ENCODE data around the gene UPB1. TPM values are rescaled to one million over a fixed set of nuclear protein-coding genes. Genes with fewer than 3 reads are reported as not detected.

UPB1 gene
- total and polyA plus RNA-seq, 9 of the 15 experiments (the other 6 are each of a cell fraction or from before 2014, with no cell fraction given), result 0.06 to 0.11 TPM; not detected in 7

- no TSS peak for BruUV-seq (replicated peaks)
- no peaks in the 10 kb centered on the region for H3K27me3 ChIP-seq (ENCODE audit: control insufficient read depth in 2 of 2, insufficient read depth in 2 of 2, low read length in 2 of 2)
- H3K9me1 ChIP-seq (ENCODE audit: control insufficient read depth, insufficient read depth, low read length), result no peaks in the 10 kb centered on the region
- H3K36me3 ChIP-seq (ENCODE audit: control insufficient read depth, insufficient read depth, low read length), result no peaks in the 10 kb centered on the region
- intact Hi-C loops (cut with micrococcal nuclease) (no loop called here), in situ Hi-C loops (cut with MboI) (no loop called here)
- no peak for ATAC-seq
- H3K4me3 ChIP-seq, result no peak overlapping the region
- H3K4me2 ChIP-seq (ENCODE audit: insufficient read depth, low read length), result no peak overlapping the region
- ChIA-PET CTCF (ENCODE audit: low intra/inter-chr PET ratio) (no interaction called here), POLR2A (no interaction called here)
- peaks cover 15 to 27% of the 10 kb centered on the region in 2 experiments for H3K4me1 ChIP-seq (replicated peaks in 1 of 2; ENCODE audit: control insufficient read depth in 2 of 2, insufficient read depth in 2 of 2, low read length in 2 of 2)
- H3K79me2 ChIP-seq (ENCODE audit: control insufficient read depth, insufficient read depth, low read length), result no peaks in the 10 kb centered on the region
- WGBS (ENCODE audit: insufficient coverage, low coverage, missing lambda C conversion rate), result 44% methylated on average over 3 of the region's 3 CpGs
- H4K20me1 ChIP-seq (replicated peaks; ENCODE audit: control insufficient read depth, insufficient read depth, low read length), result no peaks in the 10 kb centered on the region
- no peak overlapping the region; the same call in 2 of the 3 replicates for H3K27ac ChIP-seq (ENCODE audit: extremely low read depth, low read depth, low read length)
- H3K9me3 ChIP-seq (replicated peaks; ENCODE audit: control insufficient read depth, insufficient read depth, low read depth, low read length), result no peaks in the 10 kb centered on the region
- H3K9ac ChIP-seq (ENCODE audit: insufficient read depth in 1 of 2, low read depth in 2 of 2, low read length in 2 of 2), result peak overlapping the region in 1 of 2 experiments; percentile 76; a peak in 1 of 4 replicates
- peak overlapping the region; percentile 47 for H2AFZ ChIP-seq (ENCODE audit: low read depth, low read length)
- no peak for FAIRE-seq
- no peak for DNase-seq (ENCODE audit: extremely low read depth in 1 of 4, low spot score in 3 of 4)
- TF ChIP-seq CBFB (CRISPR knock-in tag; IDR thresholded peaks at IDR 0.05), result no peak
- TF ChIP-seq, protein P1, sequence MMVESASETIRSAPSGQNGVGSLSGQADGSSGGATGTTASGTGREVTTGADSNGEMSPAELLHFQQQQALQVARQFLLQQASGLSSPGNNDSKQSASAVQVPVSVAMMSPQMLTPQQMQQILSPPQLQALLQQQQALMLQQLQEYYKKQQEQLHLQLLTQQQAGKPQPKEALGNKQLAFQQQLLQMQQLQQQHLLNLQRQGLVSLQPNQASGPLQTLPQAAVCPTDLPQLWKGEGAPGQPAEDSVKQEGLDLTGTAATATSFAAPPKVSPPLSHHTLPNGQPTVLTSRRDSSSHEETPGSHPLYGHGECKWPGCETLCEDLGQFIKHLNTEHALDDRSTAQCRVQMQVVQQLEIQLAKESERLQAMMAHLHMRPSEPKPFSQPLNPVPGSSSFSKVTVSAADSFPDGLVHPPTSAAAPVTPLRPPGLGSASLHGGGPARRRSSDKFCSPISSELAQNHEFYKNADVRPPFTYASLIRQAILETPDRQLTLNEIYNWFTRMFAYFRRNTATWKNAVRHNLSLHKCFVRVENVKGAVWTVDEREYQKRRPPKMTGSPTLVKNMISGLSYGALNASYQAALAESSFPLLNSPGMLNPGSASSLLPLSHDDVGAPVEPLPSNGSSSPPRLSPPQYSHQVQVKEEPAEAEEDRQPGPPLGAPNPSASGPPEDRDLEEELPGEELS (CRISPR knock-in tag; IDR thresholded peaks at IDR 0.05; ENCODE audit: borderline replicate concordance), result no peak
- no peak for TF ChIP-seq RFX1 (IDR thresholded peaks at IDR 0.05)
- no peak for TF ChIP-seq ZNF407 (IDR thresholded peaks at IDR 0.05; ENCODE audit: low read depth)
- no peak for TF ChIP-seq KDM4B (IDR thresholded peaks at IDR 0.05; ENCODE audit: borderline replicate concordance in 2 of 2, low read depth in 1 of 2)
- no peak for TF ChIP-seq TSC22D4 (tag; IDR thresholded peaks at IDR 0.05)
- TF ChIP-seq SAP30 (IDR thresholded peaks at IDR 0.05; ENCODE audit: borderline replicate concordance, insufficient read depth, low read depth, low read length, poor library complexity, severe bottlenecking), result no peak
- no peak for TF ChIP-seq ZFPM2 (CRISPR knock-in tag; IDR thresholded peaks at IDR 0.05)
- no peak for TF ChIP-seq ZNF589 (CRISPR knock-in tag; IDR thresholded peaks at IDR 0.05; ENCODE audit: low read depth)
- no peak for TF ChIP-seq ZNF408 (CRISPR knock-in tag; IDR thresholded peaks at IDR 0.05; ENCODE audit: low read depth)
- no peak for TF ChIP-seq ESRRB (CRISPR knock-in tag; IDR thresholded peaks at IDR 0.05; ENCODE audit: borderline replicate concordance)
- no peak for TF ChIP-seq BMI1 (IDR thresholded peaks at IDR 0.05; ENCODE audit: low read length)
- TF ChIP-seq MCM5 (IDR thresholded peaks at IDR 0.05; ENCODE audit: low read depth), result no peak
These were observed 48.9 kb upstream of the UPB1 start for GRCh38 chr22:24446260-24446611.

Measured in K562 (cell line).